Choroid plexus epithelial cell (primary cell): ENCODE measurements around the gene PDZRN3.

Experiments used
- DNase-seq: peaks from one replicate; pipeline ENCODE4 v3.0.0-alpha.2; 2010; ENCODE audit warnings: low read depth
- H3K4me3 ChIP-seq: 2 replicates; pipeline ENCODE4 v1.5.1; 2011; ENCODE audit warnings: low read depth, mild to moderate bottlenecking, control low read depth, low read length, moderate library complexity
- TF ChIP-seq, protein P1 (sequence below): conservative IDR thresholded peaks from 2 replicates; pipeline ENCODE4 v1.5.1; 2011; ENCODE audit warnings: low read depth, mild to moderate bottlenecking, control low read depth, inconsistent platforms, low read length, moderate library complexity

PDZRN3 gene

DNA sequence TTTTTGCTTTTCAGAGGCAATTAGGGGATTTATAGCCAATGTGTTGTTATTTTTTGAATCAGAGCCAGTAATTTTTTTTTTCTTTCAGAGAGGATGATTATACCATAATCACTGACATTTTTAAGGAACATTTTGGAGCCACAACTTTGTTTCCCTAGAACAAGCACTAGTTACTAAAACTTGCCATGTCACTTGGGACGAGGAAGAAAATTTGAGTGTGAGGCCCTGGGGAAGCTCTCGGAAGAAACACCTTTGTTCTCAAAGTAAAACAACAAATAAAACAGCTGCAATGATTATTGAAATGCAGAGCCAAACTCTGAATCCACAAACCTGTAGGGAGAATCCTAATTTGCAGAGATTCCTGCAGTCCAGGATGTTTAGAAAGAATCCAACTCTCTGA is 69.7 kb downstream of the PDZRN3 start:
- H3K4me3 ChIP-seq = no peak overlapping the region
- TF ChIP-seq, protein P1, sequence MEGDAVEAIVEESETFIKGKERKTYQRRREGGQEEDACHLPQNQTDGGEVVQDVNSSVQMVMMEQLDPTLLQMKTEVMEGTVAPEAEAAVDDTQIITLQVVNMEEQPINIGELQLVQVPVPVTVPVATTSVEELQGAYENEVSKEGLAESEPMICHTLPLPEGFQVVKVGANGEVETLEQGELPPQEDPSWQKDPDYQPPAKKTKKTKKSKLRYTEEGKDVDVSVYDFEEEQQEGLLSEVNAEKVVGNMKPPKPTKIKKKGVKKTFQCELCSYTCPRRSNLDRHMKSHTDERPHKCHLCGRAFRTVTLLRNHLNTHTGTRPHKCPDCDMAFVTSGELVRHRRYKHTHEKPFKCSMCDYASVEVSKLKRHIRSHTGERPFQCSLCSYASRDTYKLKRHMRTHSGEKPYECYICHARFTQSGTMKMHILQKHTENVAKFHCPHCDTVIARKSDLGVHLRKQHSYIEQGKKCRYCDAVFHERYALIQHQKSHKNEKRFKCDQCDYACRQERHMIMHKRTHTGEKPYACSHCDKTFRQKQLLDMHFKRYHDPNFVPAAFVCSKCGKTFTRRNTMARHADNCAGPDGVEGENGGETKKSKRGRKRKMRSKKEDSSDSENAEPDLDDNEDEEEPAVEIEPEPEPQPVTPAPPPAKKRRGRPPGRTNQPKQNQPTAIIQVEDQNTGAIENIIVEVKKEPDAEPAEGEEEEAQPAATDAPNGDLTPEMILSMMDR = no peak
- no peak for DNase-seq

DNA sequence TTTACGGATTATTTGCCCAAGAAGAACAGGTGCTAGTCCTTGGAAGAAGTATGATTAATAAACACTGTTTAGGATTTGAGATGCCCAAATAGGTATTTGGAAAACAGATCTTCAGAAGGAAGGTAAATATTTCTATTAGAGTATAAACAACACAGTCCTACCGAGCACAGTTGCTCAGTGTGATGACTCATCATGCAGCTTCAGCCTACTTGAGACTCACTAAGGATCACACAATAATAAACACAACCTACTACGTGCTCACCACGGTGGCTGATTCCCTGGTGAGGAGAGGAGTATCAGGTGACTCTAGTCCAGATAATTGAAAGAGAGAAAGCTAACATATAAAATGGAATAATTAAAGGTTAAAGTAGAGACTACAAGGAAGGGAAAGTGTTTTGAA is 72.0 kb downstream of the PDZRN3 start:
- TF ChIP-seq, protein P1 = no peak
- H3K4me3 ChIP-seq = no peak overlapping the region
- DNase-seq = peak; percentile 59

DNA sequence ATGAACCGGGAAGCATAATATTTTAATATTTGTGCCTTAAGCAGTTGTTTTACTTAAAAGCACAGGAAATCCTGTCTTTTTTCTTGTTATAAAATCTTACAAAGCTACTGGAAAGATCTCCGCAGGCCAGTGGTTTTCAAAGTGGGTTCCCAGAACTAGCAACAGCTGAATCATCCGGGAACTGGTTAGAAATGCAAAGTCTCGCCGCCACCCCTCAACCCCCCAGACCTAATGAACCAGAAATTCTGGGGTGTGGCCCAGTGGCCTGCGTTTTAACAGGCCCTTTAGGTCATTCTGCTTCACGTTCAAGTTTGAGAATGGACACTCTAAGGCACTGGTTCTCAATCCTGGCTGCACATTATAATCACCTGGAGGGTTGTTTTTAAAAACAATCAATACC is 74.7 kb downstream of the PDZRN3 start:
- DNase-seq = no peak
- TF ChIP-seq, protein P1 = no peak
- no peak overlapping the region for H3K4me3 ChIP-seq

DNA sequence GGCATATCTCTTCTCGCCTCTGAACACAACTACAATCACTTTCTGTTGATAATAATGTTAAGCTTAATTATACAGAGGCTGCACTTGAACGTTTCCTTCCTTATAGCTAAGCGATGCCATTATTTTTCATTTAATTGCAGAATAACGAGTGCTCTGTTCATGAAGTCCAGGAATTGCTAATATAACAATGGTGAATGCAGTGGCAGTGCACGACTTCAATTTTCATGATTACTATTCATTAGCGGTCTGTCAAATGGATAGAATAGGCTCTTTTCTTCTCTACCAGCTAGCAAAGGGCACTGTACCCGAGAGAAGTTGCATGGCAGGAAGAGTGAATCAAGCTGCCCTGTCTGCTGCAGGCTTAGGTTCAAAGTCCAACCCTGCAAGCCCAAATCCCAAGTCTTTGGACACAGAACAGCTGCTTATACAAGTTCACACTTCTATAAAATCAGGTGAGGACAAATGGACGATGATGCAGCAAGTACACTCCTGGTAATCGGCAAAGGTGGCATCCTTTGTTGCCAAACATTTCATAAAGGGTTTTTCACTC is 75.6 kb downstream of the PDZRN3 start:
- no peak overlapping the region for H3K4me3 ChIP-seq
- no peak for DNase-seq
- TF ChIP-seq, protein P1 = no peak

DNA sequence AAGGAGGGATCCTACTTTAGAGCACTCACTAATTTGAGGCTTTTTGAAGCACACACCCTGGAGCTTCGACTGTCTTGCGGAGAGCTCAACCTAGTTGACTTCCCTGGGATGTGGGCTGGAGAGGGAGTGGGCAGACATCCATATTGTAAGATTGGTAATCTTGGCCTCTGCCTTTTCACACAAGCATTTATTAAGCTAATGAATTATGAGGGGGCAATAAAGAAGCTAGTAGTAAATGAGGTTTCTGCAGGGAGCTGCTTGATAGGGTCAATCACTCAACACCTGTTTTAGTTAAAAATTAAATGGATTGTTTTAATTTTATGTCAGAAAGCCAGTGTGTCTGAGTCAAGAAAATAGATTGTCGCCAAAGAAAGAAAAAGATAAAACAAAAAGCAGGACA is 76.3 kb downstream of the PDZRN3 start:
- no peak for DNase-seq
- TF ChIP-seq, protein P1 = no peak
- H3K4me3 ChIP-seq = no peak overlapping the region

DNA sequence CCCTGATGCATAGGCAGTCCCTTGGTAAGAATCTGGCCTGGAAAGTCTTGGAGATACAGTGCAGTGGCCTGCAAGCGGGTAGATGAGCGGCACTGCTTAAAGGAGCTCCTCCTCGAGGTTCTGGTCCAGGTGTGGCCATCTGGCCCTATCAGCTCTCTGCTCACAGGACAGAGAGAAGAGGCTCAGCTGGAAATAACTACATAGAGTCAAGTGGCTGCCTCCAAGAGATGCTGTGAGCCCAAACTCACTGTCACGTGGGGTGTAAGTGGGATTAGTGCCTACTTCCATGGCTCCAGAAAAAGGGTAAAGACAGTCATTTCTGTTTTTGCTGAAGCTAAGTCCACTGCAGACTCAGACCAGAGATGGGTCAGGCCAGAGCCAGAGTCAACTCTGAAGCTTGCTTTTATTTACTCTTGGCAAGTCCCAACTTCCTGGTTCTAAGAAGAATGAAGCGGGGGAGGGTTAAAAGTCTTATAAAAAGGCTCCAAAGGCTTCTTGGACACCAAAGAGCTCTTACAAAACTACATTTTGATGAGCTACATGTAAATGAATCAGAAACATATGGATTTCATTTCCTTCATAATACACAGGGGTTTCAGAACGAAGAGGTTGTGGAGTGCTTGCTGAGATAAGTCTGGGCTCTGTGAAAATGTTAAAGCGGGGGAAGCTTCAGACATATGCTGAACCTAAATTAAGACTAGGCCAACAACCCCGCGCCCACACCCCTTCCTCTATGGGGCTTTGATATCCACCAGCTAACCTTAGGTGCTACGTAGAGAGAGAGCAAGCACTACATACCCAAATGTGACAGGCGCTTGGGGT is 77.1 kb downstream of the PDZRN3 start:
- peak; percentile 71 for DNase-seq
- TF ChIP-seq, protein P1 = no peak
- H3K4me3 ChIP-seq = no peak overlapping the region

DNA sequence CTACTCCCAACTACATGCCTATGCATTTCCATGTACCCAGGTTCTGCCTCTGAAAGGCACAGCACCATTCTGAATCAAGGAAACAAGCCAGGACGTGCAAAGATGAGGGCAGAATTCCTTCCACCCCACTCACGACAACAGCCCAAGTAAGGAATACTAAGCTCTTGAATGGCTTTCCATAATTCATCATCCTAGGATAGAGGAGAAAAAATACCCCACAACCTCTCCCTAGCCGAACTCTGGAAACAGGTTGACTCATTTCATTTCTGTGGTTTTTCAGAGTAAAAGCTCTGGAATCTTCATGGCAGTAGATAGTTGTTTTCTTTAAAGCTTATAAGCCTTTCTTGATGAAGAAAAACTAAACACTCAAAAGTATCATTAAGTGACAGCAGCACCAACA is 77.8 kb downstream of the PDZRN3 start:
- no peak overlapping the region for H3K4me3 ChIP-seq
- peak; percentile 66 for DNase-seq
- TF ChIP-seq, protein P1 = no peak
